ENCODE data around the gene MVD.

GRCh38 chr16:88706229-88706964, 43.5 kb upstream of the MVD start, which contains the start of the genes CTU2 and RNF166:
- TF ChIP-seq EZH2 (IDR thresholded peaks at IDR 0.05) (no peak), POLR2A (IDR thresholded peaks at IDR 0.05; ENCODE audit: borderline replicate concordance, extremely low read depth, insufficient read depth, insufficient read length) (peak; percentile 53), MAX (IDR thresholded peaks at IDR 0.05) (peak; percentile 99), ZBTB33 (IDR thresholded peaks at IDR 0.05; ENCODE audit: extremely low read depth, insufficient replicate concordance, low read length) (peak; percentile 61)
- TF ChIP-seq, protein P1, sequence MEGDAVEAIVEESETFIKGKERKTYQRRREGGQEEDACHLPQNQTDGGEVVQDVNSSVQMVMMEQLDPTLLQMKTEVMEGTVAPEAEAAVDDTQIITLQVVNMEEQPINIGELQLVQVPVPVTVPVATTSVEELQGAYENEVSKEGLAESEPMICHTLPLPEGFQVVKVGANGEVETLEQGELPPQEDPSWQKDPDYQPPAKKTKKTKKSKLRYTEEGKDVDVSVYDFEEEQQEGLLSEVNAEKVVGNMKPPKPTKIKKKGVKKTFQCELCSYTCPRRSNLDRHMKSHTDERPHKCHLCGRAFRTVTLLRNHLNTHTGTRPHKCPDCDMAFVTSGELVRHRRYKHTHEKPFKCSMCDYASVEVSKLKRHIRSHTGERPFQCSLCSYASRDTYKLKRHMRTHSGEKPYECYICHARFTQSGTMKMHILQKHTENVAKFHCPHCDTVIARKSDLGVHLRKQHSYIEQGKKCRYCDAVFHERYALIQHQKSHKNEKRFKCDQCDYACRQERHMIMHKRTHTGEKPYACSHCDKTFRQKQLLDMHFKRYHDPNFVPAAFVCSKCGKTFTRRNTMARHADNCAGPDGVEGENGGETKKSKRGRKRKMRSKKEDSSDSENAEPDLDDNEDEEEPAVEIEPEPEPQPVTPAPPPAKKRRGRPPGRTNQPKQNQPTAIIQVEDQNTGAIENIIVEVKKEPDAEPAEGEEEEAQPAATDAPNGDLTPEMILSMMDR (IDR thresholded peaks at IDR 0.05 in 2 of 3, conservative IDR thresholded peaks at IDR 0.05 in 1 of 3; ENCODE audit: borderline replicate concordance in 1 of 3, insufficient read depth in 1 of 3, low read depth in 2 of 3, low read length in 2 of 3), result no peak
